Activated CD8-positive, alpha-beta memory T cell treated with anti-CD3 and anti-CD28 coated beads, Interleukin-2, amount 50 U/mL, for 48 hours (primary cell): ENCODE data around the gene RMND5A.

Experiments
- DNase-seq: peaks from one replicate; pipeline ENCODE4 v3.0.0-alpha.2; 2020

Gene RMND5A

DNA sequence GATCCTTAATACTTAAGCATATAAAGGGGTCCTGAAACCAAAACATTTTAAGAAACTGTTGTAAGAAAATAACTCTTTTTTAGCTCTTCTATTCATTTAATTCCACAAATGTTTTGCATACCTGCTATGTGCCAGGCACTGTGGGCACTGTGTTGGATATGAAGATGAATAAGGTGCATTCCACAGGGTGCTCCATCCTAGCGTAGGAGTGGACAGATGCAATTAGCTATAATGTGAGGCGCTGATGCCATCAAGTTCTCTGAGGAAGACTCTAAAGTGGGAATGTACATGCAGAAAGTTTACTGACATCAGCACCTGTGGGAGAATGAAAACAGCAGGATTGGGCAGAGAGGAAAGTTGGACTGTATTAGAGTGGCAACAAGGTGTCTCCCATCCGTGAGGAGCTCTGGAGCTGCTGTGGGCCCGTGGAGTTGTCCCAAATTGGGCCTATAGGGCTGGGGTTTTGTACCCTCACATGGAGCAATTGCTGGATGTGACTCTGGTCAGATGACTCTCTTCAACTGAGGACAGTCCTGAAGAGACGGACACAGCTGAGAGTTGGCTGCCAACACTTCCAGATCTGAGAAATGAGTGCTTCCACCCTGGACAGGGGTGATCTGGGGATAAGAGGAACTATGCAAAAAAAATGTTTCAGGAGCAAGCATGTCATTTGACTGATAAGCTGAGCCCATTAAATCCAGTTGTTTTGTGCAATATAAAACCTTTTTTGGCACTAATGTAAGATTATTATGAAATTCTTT, 48.3 kb downstream of the RMND5A start:
- no peak for DNase-seq

DNA sequence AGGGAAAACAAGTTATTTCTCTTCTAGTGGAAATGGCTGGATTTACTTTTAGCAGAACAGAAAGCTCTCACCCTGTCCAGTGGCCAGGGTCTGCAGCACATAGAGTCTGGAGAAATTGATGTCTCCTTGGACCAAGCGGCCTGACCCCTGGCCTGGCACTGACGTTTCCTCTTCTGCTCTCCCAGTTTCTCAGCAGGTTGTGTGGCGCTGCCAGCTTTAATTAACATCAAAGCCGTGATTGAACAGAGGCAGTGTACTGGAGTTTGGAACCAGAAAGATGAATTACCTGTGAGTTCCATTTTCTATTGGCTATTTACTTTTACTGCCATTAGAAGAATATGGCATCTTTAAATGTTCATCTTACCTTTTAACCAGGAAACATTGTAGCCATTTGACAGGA, 49.7 kb downstream of the RMND5A start:
- DNase-seq, result no peak

DNA sequence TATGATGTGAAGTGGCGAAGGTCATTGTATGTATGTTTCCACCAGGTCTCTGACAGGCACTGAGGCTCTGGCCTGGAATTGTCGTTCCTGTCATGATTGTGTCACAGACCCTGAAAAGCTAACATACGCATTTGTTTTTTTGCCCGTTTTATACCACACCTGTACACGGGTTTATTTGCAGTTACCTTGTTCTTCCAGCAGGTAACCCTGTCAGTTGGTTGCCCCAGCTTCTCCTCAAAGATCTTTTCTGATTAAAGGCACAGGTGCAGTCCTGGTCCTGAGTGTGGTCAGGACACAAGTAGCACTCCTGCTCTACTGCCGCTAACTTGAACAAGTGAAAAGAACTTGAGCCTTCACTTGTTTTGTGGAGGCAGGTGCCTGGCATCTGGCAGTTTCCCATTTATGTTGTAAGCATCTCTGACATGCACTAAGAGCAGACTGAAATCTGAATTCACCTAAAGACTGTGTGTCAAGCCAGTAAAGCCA, 50.8 kb downstream of the RMND5A start:
- DNase-seq, result no peak

DNA sequence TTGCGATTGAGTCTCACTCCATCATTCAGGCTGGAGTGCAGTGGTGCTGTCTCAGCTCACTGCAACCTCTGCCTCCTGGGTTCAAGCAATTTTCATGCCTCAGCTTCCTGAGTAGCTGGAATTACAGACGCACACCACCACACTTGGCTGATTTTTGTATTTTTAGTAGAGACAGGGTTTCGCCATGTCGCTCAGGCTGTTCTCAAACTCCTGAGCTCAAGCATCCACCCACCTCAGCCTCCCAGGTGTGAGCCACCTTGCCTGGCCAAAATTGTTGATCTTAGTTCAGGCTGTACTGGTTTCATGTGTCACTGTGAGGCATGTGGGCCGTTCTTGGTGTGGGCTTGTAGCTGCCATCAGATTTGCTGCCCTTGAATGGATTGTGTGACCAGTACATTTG, 52.5 kb downstream of the RMND5A start:
- DNase-seq, result no peak

DNA sequence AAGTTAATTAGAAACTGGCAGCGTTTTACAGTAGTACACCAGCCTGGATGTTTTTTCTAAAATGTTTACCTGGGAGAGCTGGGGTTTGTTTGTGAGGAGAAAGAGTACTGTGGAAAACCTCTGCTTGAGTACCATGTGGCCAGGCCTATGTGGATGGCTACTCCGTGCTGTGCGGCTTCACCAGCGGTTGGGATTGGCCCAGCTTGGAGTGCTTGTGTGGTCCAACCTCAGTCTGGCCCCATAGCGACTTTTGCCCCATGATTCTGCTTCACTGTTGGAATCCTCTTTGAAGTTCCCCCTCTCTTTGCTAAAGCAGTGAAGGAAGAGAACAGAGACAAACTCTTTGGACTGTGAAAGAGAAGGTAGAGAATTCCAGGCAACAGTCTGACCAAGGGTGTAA, 54.8 kb downstream of the RMND5A start:
- DNase-seq, result no peak

DNA sequence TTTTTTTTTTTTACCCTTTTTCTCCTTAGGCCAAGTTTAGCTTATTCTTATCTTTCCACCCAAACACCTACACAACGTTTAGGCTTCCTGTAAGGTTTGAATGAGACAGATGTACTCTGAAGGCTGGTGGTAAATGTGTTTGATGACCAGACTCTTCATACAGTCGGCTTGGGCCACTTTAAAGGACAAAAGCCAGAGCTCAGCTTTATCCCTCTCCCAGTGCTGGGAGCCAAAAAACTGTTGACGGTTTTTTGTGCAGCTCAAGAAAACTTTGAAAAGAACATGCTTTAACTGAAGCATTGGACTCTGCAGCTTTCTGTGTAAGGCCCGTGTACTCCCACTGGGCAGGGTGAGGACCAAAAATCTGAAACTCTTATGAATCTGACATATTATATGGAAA, 55.2 kb downstream of the RMND5A start:
- no peak for DNase-seq

DNA sequence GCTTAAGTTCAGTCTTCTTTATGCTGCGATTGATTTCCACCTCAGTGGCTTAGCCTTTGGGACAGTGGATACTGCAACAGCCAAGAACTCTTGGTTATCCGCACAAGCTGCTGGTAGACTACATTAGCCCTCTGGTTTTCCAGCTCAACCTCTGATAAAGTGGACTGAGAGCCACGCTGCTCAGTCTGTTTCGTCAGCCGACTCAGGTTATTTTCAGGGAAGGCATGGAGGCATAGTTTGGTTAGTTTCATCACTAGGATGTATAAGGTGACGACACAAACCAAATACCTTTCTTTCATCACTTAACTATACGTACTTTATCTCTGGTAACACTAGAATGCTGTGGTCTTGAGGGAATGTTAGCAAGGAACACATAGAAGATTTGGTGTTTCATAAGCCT, 56.4 kb downstream of the RMND5A start:
- no peak for DNase-seq

DNA sequence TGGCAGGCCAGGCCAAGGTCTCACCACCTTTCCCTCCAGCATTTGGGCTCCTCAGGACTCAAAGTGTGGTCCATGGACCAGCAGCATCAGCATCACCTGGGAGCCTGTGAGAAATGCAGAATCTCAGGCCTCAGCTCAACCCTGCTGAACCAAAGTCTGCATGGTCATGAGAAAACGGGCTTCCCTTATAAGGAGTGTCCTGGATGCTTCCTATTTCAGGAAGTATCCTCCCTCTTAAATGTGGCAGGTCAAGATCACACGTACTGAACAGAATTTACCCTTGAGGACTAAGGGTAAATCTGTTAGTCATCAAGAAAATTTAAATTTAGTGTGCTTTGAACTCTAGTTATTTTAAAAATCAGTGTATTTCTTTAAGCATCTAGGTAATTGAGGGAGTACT, 58.9 kb downstream of the RMND5A start:
- no peak for DNase-seq

DNA sequence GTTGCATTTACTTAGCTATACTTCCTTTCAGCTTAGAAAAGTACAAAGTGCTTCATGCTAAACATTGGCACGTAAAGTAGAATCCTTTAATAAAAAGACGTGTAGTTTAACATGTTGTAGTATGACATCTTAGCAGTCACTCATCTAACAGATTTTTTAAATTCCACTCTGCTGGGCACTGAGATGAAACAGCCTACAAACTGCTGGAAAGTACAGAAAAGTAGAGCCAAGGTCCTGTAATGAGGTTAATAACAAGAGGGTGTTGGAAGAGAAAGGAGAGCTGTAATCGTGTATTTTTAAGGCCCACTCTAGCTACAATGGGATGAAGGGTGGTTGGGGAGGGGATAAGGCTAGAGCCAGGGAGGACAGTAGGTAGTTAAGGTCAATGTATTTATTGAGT, 59.9 kb downstream of the RMND5A start:
- DNase-seq, result no peak

DNA sequence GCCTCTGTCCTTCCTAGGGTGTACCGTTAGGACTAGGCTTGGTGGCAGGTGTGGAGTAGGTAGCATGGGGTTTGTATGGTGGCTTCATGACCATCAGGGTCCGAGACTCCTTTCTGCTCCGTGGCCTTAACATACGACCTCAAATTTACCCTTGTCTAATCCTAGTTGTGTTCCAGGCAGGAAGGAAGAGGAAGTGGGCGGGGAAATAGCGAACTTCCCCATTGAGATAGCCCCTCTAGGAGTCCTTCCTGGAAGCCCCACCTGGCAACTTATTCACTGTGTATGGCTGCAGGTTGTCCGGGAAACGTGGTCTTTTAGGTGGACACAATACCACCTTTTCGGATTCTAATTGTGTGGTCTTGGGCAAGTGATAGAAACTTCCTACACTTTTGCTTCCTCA, 61.3 kb downstream of the RMND5A start:
- DNase-seq, result no peak

DNA sequence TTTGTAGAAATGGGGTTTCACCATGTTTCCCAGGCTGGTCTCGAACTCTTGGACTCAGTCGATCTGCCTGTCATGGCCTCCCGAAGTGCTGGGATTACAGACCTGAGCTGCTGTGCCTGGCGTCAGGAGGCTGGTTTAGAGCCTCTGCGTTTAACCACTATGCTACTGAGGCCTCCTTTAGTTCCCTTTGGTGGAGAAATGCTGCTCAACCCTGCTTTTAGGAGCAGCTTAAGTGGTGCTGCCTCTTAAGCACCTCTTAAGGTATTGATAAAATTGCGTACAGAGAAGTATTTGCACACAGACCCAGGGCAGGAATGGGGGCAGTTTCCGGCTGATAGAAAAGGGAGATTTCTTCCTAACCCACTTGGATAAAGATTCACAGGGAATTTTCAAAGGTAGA, 62.7 kb downstream of the RMND5A start:
- no peak for DNase-seq

DNA sequence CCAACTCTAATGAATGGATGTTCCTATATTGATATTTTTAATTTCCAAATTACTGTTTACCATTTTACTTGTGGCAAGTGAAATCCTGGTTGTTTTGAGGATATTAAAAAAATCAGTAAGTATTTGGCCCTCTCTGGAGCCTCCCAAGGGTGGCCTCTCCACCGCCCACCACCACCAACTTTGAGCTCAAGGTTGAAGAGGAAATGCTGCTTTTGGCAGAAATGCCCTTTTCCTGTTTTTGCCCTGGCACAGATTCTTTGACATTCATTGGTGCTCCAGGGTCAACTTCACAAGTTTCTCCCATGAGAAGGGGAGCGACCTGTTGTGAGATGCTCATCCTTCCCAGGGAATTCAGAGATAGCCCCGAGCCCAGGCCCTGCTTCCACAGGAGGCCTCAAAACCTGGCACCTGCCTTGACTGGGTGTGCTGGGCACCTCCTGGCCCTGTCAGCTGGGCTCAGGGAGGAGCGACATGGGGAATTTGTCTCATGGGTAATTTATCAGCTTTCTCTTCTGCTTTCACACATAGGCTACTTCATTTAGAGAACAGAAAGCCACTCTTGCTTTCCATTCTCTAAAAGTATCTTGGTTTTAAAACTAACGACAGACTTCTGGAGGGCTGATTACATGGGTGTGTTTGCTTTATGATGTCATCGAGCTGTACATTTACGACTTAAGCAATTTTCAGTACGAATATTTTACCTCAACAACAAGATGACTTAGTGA, 63.7 kb downstream of the RMND5A start:
- no peak for DNase-seq

DNA sequence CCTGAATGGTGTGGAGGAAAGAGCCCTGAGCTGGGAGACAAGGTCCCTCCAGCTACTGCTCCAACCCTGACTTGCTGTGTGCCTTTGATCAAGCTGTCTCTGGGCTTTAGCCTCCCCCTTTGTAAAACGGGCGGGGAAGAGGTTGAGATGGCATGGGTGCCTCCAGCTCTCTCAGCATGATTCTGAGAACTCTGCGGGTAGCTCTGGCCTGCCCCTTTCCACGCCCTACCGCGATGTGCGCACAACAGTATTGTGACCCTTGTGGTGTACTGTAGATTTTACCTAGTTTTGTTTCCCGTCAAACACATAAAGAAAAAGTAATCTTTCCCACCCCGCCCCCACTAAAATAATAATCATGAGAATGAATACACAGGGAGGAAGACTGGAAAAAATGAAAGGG, 65.4 kb downstream of the RMND5A start:
- DNase-seq, result peak; percentile 88

DNA sequence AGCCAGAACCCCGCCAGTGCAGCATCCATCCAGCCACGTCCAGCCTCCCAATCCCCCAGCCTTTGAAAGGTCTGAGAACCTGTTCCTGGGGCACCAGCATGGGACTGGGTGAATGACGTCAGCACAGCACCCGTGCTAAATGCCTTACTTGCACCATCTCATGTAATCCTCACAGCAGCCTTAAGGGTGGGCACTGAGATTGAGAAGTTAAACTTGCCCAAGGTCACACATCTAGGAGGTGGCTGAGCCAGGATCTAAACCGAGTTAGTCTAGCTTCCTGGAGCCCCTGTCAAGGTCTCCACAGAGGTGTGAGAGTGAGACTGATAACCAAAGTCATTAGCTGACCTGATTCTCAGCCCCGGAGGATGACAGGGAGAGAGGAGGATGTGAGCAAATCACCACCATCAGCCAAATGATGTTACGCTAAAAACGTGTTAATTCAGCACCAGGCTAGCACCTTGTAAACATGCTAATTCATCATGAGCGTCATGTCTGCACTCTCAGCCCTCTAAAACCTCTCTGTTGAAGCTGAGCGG, 66.0 kb downstream of the RMND5A start:
- peak; percentile 81 for DNase-seq

DNA sequence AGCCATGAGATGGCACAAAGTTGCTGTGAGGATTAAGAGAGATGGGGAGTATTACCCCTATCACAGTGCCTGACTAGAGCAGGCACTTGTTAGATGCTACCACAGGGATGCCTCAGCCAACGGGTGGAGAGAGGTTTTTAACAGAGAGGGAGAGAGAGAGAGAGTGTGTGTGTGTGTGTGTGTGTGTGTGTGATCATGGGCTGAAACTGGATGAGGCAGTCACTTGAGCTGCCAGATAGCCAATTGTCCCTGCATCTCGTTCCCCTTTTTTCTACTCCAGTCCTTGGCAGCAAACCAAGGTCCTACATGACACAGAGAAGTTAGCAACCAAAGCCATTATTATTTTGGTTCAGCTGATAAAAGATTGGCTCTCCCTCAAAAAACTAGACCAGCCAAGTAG, 67.6 kb downstream of the RMND5A start:
- no peak for DNase-seq

DNA sequence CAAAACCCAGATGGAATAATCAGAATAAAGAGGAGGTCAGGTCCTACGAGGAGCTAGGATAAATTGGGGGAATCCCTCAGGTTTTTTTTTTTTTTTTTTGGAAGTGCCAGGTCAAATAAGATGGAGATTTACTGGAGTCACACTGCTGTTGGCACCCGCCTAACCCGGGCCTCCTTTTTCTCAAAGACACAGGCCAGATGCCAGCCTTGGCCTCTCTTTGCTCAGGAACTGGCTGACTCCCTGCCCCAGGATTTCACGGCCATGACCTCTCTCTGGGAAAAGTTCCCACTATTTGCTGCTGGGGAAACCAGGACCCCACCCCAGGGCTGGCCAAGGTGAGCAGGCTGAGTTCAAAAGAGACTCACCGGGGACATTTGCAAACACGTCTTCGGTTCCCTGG, 68.1 kb downstream of the RMND5A start:
- no peak for DNase-seq

DNA sequence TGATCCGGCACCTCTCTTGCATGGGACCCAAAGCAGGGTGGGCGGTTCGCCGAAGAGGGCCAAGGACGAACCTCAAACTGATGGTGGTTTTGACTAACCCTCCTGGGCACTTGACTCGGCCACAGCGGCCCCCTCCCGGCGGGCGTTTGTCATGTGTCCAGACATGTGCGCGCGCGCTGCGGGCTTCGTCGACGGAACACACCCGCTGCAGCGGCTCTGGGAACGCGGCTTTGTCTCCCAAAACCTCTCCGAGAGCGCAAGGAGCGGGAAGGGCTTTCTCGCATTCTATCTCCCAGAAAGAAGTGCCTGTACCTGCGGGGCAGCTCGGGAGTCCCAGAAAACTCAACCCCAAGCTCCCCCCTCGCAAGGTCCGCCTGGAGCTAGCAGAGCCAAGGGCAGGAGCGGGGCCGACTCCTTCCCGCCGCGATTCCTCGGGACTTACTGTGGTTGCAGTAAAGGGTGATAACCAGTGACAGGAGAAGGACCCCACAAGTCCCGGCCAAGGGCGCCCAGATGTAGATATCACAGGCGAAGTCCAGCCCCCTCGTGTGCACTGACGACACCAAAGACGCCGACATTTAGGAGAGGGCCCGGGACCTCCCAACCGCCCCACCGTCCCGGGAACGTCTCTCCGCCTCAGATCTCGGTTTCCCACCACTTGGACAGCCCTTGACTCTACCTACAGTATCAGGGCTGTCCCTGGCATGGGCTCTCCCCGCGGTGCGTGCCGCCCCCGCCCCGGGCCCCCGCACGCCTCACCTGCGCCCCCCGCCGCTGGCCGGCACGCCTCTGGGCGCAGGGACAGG, 69.0 kb downstream of the RMND5A start:
- DNase-seq, result peak; percentile 85

DNA sequence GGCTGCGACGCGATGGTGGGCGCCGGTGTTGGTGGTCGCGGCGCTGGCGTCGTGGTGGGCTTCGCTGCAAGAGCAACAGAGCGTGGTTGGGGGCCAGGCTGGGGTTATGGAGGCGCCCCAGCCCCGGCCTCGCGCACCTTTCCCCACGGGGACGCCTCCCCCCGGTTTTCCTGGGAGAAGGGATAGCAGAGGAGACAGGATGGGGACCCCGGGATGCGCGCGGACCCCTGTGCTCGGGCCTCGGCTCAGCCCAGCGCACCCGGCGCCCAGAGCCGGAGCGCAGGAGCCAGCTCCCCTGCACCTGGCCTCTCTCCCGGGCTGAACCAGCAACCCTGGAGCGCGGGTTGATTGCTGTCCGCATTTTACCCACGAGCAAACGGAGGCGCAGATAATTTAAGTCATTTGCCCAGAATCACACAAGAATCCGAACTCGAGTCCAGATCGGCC, 69.6 kb downstream of the RMND5A start:
- no peak for DNase-seq

DNA sequence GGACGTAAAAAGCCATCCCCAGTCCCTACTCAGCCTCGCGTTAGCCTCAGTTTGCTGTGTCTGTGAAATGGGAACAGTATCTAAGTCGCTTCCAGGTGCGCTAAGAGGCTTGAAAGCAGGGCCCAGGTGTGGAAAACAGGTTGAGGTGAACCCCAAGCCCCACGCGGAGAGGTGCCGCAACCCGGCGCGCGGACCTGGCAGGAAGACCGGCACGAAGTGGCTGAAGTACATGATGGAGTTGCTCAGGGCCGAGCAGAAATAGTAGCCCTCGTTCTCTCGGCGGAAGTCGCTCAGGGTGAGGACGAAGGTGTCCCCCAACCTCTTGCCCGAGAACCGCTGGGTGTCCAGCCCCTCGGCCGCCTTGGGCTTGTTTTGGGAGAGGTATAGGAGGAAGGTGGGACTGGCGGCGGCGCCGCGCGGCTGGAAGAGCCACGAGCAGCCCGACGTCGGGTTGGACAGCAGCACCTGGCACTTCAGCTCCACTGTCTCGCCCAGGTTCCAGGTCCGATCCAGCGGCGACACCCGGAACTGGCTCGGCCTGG, 70.1 kb downstream of the RMND5A start:
- DNase-seq, result no peak

DNA sequence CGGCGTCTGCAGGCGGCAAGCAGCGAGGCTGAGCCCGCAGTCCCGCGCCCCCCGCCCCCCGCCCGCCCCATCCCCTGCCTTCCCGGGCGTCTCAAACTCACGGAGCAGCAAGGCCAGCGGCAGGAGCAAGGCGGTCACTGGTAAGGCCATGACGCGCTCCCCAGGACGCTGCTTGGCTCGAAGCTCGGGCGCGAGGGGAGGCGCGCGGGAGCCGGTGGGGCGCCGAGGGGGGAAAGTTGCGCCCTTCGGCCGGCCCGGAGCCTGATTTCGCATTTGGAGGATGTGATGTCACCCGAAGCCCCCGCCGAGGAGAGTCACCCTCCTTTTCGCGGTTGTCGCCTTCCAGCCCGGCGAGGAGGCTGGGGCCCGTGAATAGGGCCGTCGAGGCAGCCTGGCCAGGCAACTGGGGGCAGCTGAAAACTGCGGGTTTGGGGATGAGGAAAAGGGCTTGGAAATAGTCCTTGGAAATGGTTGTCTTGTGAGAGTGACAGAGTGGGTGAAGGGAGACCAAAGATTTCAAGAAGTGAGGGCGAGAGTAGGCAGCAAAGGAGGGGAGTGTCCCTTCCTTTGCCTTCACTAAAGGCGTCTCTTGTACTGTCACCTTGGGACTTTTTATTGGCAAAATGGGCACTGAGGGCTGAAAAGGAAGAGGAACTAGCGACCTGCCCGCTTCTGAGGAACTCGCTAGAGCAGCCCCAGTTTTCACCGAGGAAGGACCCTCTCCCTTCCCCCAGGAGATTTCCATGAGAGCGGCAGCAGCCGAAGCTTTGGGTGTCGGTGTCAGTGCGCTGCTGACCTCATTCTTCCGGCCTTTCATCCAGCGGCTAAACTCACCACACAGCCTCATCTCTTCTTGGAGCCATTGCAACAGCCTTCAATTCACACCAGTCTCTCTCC, 70.8 kb downstream of the RMND5A start, which contains the start of gene CD8A:
CD8A (minus strand) TSS at position 238 of the 897 bp plus-strand sequence; CDS start at position 150, 88 bp downstream.
- peak; percentile 87 for DNase-seq

DNA sequence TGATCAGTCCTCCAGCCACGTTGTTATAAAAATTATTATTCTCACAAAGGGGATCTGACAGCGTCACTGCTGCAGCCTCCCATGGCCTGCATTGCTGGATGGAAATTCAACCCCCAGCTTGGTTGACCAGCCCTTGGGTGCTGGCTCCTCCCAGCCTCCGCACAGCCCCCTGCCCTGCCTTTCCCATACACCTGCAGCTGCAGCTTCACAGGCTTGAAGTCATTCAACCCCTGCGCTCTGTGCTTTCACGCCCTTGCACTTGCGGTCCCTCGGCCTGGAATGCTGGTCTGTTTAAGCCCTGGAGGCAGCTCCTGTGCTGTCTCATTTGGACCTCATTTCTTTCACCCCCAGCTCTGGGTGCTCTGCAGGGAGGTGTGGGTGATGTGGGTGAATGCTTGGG, 71.5 kb downstream of the RMND5A start:
- DNase-seq, result no peak

DNA sequence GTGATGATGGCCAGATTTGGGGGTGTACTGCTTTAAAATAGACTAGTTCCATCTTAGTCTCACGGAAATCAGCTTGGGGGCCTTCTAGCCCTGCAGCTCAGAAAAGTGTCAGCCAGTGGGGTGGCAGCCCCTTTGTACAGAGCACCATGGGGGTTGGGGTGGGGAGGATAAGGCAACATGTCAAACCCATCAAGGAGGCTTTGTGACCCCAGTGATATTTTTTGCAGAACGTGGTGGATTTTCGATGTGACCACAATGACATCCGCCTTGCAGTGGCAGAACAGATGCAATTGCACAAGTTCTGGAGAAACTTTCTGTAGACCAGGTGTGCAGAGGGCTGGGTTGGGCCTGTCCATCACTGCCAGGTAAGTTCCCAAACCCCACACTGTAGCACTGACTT, 73.7 kb downstream of the RMND5A start:
- no peak for DNase-seq
